ENCODE data around the gene PTPRD. TPM values are rescaled to one million over a fixed set of nuclear protein-coding genes. Genes with fewer than 3 reads are reported as not detected.

The PTPRD gene
- total RNA-seq, 1 donor from 2014 or later = 109 TPM

- Mint-ChIP-seq H3K9me3 (no peaks in the 10 kb centered on the region), H3K4me3 (no peak overlapping the region), H3K27ac (no peak overlapping the region), H3K4me1 (peaks cover 3% of the 10 kb centered on the region), H3K36me3 (no peaks in the 10 kb centered on the region), H3K27me3 (ENCODE audit: low read depth) (no peaks in the 10 kb centered on the region)
- no peak for DNase-seq (ENCODE audit: low spot score in 2 of 2, unreplicated experiment in 2 of 2)
- TF ChIP-seq, protein P1, sequence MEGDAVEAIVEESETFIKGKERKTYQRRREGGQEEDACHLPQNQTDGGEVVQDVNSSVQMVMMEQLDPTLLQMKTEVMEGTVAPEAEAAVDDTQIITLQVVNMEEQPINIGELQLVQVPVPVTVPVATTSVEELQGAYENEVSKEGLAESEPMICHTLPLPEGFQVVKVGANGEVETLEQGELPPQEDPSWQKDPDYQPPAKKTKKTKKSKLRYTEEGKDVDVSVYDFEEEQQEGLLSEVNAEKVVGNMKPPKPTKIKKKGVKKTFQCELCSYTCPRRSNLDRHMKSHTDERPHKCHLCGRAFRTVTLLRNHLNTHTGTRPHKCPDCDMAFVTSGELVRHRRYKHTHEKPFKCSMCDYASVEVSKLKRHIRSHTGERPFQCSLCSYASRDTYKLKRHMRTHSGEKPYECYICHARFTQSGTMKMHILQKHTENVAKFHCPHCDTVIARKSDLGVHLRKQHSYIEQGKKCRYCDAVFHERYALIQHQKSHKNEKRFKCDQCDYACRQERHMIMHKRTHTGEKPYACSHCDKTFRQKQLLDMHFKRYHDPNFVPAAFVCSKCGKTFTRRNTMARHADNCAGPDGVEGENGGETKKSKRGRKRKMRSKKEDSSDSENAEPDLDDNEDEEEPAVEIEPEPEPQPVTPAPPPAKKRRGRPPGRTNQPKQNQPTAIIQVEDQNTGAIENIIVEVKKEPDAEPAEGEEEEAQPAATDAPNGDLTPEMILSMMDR (IDR thresholded peaks at IDR 0.05; ENCODE audit: unreplicated experiment) = no peak
Measured at GRCh38 chr9:8605096-8605495, 2007.7 kb downstream of the PTPRD start.

GRCh38 chr9:8604201-8604600 lies 2008.6 kb downstream of the PTPRD start:
- H3K27me3 Mint-ChIP-seq (ENCODE audit: low read depth) = no peaks in the 10 kb centered on the region
- DNase-seq (ENCODE audit: low spot score in 2 of 2, unreplicated experiment in 2 of 2) = no peak

DNA sequence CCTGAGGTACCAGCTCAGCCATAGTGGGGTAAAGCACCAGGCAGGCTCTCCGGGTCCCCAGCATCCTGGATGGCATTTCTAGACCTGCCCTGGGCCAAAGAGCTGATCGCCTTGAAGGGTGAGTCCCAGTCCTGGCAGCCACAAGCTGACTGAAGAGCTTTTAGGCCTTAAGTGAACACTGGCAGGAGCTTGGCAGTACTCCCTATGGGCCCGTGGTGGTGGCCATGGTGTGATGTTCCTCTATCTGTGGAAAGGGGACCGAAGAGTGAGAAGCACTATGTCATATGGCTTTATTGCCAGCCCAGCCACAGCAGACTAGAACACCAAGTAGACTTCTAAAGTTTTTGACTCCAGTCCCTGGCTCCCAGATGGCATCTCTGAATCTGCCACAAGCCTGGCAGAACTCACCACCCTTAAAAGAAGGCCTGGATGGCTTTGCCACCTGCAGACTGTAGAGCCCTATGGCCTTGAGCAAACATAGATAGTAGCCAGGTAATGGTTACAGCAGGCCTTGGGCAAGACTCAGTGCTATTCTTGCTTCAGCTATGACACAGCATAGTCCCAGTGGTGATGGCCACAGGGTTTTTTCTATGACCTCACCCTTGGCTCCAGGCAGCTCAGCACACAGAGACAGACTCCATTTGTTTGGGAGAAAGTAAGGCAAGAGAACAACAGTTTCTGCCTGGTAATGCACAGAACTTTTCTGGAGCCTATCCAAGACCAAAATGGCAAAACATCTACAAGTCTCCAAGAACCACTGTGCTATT lies 2011.7 kb downstream of the PTPRD start:
- H3K36me3 Mint-ChIP-seq = no peaks in the 10 kb centered on the region
- no peak for DNase-seq (ENCODE audit: low spot score in 2 of 2, unreplicated experiment in 2 of 2)
- TF ChIP-seq, protein P1 (IDR thresholded peaks at IDR 0.05; ENCODE audit: unreplicated experiment) = no peak
- H3K27me3 Mint-ChIP-seq (ENCODE audit: low read depth) = no peaks in the 10 kb centered on the region
- no peaks in the 10 kb centered on the region for H3K9me3 Mint-ChIP-seq
- H3K4me3 Mint-ChIP-seq = no peak overlapping the region
- no peak overlapping the region for H3K27ac Mint-ChIP-seq
- no peaks in the 10 kb centered on the region for H3K4me1 Mint-ChIP-seq

More at GRCh38 chr9:8604201-8604600, 2008.6 kb downstream of the PTPRD start:
- Mint-ChIP-seq H3K9me3 (no peaks in the 10 kb centered on the region), H3K36me3 (no peaks in the 10 kb centered on the region), H3K27ac (no peak overlapping the region), H3K4me3 (no peak overlapping the region), H3K4me1 (peaks cover under 1% of the 10 kb centered on the region)
- TF ChIP-seq, protein P1 (IDR thresholded peaks at IDR 0.05; ENCODE audit: unreplicated experiment) = no peak

- TF ChIP-seq, protein P1 (IDR thresholded peaks at IDR 0.05; ENCODE audit: unreplicated experiment) = no peak
- Mint-ChIP-seq H3K36me3 (no peaks in the 10 kb centered on the region), H3K9me3 (no peaks in the 10 kb centered on the region), H3K27me3 (ENCODE audit: low read depth) (no peaks in the 10 kb centered on the region), H3K4me1 (no peaks in the 10 kb centered on the region), H3K27ac (no peak overlapping the region), H3K4me3 (no peak overlapping the region)
- DNase-seq (ENCODE audit: low spot score in 2 of 2, unreplicated experiment in 2 of 2) = no peak
Measured at GRCh38 chr9:8599937-8600336, 2012.9 kb downstream of the PTPRD start.

DNA sequence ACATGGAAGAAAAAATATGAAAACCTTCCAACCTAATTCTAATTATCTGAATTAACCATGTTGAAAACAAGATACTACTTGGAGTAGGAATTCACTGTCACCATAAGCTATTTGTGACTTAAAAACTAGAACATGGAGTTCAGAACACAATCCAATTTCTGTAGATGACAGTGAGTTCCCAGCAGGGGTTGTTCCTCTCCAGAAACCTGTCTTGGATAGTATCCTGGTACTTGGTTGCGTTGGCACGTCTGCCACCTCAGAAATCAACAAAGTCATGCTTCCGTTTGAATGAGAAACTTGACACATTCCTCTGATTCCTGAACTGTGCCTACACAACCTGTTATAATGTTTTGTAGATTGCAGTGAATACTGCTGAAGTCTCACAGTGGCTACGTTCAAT lies 2023.3 kb downstream of the PTPRD start:
- H3K4me1 Mint-ChIP-seq = peaks cover 9% of the 10 kb centered on the region
- TF ChIP-seq, protein P1 (IDR thresholded peaks at IDR 0.05; ENCODE audit: unreplicated experiment) = no peak
- H3K36me3 Mint-ChIP-seq = peaks cover 17% of the 10 kb centered on the region
- no peak overlapping the region for H3K4me3 Mint-ChIP-seq
- no peaks in the 10 kb centered on the region for H3K27me3 Mint-ChIP-seq (ENCODE audit: low read depth)
- DNase-seq (ENCODE audit: low spot score in 2 of 2, unreplicated experiment in 2 of 2) = no peak
- no peak overlapping the region for H3K27ac Mint-ChIP-seq
- H3K9me3 Mint-ChIP-seq = peaks cover 26% of the 10 kb centered on the region

All from mesothelial cell of epicardium (in vitro differentiated cells).